HG02852 (cell line): Measurements from ENCODE around the gene MTMR12.

Experiments used
- ATAC-seq: cut with Tn5 transposase; IDR thresholded peaks from one replicate; pipeline ENCODE4 v1.9.1; 2021; ENCODE audit warnings: mild to moderate bottlenecking, moderate library complexity; ENCODE audit not compliant: unreplicated experiment

MTMR12 gene

DNA sequence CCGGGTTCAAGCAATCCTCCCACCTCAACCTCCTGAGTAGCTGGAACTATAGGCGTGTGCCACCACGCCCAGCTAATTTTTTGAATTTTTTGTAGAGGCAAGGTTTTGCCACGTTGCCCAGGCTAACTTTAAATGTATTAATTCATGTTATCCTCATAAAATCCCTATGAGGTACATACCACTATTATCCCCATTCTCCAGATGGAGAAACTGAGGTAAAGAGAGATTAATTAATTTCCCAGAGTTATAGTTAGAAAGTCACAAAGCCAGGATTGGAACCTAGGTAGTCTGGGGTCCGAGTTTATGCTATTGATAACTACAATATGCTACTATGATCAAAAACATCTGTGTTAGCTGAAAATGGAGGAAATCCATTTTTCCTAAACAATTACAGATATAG lies 106.7 kb downstream of the MTMR12 start:
- no peak for ATAC-seq

GRCh38 chr5:32202394-32202793 lies 110.3 kb downstream of the MTMR12 start:
- no peak for ATAC-seq

DNA sequence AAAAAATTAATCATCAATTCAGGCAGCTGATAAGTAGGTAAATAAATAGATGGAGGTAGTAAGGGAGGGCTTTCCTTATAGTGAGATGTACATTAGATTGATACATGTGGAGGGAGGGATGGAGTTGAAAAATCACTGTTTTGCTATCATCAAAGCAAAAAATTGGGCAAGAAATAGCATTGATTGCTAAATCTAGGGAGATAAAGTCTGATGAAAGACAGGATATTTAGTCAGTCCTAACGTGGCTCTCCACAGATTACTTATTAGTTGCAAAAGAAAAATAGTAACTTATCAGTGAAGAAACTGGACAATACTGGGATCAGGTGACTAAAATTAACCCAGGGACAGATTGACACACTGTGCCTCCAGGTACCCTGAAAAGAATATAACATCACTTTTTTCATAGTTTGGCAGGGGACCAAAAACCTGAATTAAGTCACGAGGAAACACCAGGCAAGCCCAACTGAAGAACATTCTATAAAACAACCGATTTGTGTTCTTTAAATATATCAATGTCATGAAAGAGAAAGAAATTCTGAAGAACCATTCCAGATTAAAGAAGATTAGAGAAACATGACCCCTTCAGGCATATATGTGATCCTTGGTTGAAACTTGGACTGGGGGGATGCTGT lies 111.5 kb downstream of the MTMR12 start:
- ATAC-seq: no peak

GRCh38 chr5:32197032-32197431 lies 115.7 kb downstream of the MTMR12 start:
- no peak for ATAC-seq

GRCh38 chr5:32195265-32195664 lies 117.5 kb downstream of the MTMR12 start:
- ATAC-seq: no peak

- ATAC-seq: no peak
Observed at GRCh38 chr5:32193591-32193990, 119.1 kb downstream of the MTMR12 start.

GRCh38 chr5:32190095-32190494 lies 122.6 kb downstream of the MTMR12 start:
- no peak for ATAC-seq

DNA sequence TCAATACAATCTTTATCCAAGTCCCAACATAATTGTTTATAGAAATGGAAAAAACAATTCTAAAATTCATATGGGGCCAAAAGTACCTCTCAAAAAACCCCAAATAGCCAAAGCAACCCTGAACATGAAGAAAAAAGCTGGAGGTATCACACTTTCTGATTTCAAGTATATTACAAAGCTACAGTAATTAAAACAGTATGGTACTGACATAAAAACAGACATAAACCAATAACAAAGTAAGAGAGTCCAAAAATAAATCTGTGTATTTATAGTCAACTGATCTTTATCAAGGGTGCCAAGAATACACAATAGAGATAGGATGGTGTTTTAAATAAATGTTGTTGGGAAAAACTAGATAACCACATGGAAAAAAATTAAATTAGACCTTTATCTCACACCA lies 125.1 kb downstream of the MTMR12 start:
- no peak for ATAC-seq

GRCh38 chr5:32182463-32183063 lies 130.2 kb downstream of the MTMR12 start:
- ATAC-seq: peak; percentile 89
